HEK293T (cell line): Measurements from ENCODE around the gene GRIN2A.

Experiments
- BHLHE40 ChIP-seq: fragments of 450-650 bp; IDR thresholded peaks from 2 replicates; pipeline ENCODE4 v1.6.1; 2016; ENCODE audit warnings: mild to moderate bottlenecking, moderate library complexity, borderline replicate concordance
- CTBP1 ChIP-seq: fragments of 450-650 bp; IDR thresholded peaks from 2 replicates; pipeline ENCODE4 v1.6.1; 2016; ENCODE audit warnings: borderline replicate concordance
- HDGF ChIP-seq: fragments of 450-650 bp; IDR thresholded peaks from 2 replicates; pipeline ENCODE4 v1.6.1; 2017; ENCODE audit warnings: antibody characterized with exemption, borderline replicate concordance
- SP1 ChIP-seq: fragments of 450-650 bp; IDR thresholded peaks from 2 replicates; pipeline ENCODE4 v1.6.1; 2017
- ZNF384 ChIP-seq: fragments of 450-650 bp; IDR thresholded peaks from 2 replicates; pipeline ENCODE4 v1.6.1; 2016

DNA sequence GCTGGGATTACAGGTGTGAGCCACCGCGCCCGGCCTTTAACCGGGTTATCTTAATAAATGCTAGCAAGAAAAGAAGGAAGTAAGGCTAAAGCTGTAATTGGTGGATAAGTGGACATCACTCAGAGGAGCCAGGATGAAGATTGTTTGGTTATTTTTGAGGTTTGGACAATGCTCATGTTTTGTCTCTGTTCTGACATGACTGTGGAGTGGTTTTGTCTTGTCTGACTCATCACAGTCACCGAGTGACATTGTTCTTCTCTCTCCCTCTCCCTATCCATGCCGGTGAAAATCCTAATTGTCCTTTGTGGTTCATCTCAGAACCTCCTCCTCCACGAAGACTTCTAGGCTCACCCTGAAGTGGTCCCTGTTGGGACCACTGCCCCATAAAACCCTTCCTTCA is 23.5 kb upstream of the GRIN2A start:
- TF ChIP-seq ZNF384 (no peak), CTBP1 (no peak), HDGF (no peak), BHLHE40 (no peak), SP1 (no peak)
